ENCODE data around the gene PHKA2.
"Not testable (repeated sequence)": the region's sequence is repeated elsewhere in the genome, so short reads cannot be mapped to it uniquely, and the experiment has no call there.

The PHKA2 gene, protein sequence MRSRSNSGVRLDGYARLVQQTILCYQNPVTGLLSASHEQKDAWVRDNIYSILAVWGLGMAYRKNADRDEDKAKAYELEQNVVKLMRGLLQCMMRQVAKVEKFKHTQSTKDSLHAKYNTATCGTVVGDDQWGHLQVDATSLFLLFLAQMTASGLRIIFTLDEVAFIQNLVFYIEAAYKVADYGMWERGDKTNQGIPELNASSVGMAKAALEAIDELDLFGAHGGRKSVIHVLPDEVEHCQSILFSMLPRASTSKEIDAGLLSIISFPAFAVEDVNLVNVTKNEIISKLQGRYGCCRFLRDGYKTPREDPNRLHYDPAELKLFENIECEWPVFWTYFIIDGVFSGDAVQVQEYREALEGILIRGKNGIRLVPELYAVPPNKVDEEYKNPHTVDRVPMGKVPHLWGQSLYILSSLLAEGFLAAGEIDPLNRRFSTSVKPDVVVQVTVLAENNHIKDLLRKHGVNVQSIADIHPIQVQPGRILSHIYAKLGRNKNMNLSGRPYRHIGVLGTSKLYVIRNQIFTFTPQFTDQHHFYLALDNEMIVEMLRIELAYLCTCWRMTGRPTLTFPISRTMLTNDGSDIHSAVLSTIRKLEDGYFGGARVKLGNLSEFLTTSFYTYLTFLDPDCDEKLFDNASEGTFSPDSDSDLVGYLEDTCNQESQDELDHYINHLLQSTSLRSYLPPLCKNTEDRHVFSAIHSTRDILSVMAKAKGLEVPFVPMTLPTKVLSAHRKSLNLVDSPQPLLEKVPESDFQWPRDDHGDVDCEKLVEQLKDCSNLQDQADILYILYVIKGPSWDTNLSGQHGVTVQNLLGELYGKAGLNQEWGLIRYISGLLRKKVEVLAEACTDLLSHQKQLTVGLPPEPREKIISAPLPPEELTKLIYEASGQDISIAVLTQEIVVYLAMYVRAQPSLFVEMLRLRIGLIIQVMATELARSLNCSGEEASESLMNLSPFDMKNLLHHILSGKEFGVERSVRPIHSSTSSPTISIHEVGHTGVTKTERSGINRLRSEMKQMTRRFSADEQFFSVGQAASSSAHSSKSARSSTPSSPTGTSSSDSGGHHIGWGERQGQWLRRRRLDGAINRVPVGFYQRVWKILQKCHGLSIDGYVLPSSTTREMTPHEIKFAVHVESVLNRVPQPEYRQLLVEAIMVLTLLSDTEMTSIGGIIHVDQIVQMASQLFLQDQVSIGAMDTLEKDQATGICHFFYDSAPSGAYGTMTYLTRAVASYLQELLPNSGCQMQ

DNA sequence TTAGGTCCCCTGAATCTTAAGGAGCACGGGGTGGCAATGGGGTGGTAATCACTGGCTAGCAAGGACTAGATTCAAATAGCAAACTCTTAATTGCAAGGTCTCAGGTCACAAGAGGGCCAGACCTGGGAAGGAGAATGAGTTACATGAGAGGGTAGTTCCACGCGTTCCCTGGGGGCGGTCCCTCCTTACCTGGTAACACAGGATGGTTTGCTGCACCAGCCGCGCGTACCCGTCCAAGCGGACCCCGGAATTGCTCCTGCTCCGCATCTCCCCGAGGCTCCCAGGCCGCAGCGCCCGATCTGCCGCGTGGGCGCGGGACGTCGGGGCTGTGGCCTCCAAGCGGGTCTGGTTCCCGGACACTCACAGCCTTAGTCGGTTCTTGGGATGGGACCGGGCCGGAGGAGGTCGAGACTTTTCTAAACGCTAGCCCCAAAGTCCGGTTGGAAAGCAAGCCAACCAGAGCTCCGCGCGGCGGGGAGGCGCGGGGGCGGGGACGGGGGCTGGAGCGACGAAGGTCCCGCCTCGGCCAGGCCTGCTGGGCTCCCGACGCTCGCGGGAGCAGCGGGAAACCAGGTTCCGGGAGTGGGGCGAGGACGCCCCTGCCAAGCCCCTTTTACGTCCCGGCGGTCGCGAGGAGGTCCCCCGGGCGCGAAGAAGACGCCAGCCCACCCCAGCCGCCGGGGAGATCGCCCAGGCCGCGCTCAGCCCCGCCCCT lies at the start of gene PHKA2:
Gene PHKA2 (minus strand): TSS at position 449 of the 715 bp plus-strand sequence. CDS start 182 bp downstream, at position 267.
- peaks cover 4% of the 10 kb centered on the region for H3K4me1 ChIP-seq (ENCODE audit: insufficient read depth, low read length)
- H3K4me3 ChIP-seq (ENCODE audit: low read length), result peak within 1 kb of the TSS; percentile 83
- peak within 1 kb of the TSS; percentile 80 for H3K9ac ChIP-seq (ENCODE audit: low read depth, low read length)
- no peak within 1 kb of the TSS for H3K27ac ChIP-seq (ENCODE audit: low read length)
- H3K36me3 ChIP-seq (ENCODE audit: insufficient read depth, low read depth, low read length), result no peaks in the 10 kb centered on the region
- no peaks in the 10 kb centered on the region for H3K9me3 ChIP-seq (ENCODE audit: insufficient read depth, low read depth, low read length)
- H3K27me3 ChIP-seq (ENCODE audit: insufficient read depth, low read length), result no peaks in the 10 kb centered on the region

DNA sequence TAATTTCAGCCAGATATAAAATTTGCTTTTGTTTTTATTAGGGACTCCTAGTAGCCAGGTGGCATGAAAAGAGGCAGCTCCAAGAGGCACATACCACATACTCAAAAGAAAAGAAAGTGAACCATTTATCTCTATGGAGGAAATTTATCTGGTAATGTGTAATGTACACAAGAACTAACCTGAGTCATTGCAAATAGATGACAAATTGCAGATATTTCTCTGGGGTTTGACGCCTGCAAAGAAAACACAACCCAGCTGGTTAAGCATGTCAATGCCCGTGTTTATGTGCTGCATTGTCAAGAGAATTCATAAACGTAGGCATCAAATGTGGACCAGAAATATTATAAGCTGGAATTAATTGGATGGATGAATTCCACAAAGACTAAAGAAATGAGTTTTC lies 46.9 kb upstream of the PHKA2 start:
- no peak overlapping the region for H3K4me3 ChIP-seq (ENCODE audit: low read length)
- no peak overlapping the region for H3K9ac ChIP-seq (ENCODE audit: low read depth, low read length)
- H3K27ac ChIP-seq (ENCODE audit: low read length), result no peak overlapping the region
- H3K27me3 ChIP-seq (ENCODE audit: insufficient read depth, low read length), result no peaks in the 10 kb centered on the region
- no peaks in the 10 kb centered on the region for H3K4me1 ChIP-seq (ENCODE audit: insufficient read depth, low read length)
- H3K36me3 ChIP-seq (ENCODE audit: insufficient read depth, low read depth, low read length), result no peaks in the 10 kb centered on the region
- no peaks in the 10 kb centered on the region for H3K9me3 ChIP-seq (ENCODE audit: insufficient read depth, low read depth, low read length)

DNA sequence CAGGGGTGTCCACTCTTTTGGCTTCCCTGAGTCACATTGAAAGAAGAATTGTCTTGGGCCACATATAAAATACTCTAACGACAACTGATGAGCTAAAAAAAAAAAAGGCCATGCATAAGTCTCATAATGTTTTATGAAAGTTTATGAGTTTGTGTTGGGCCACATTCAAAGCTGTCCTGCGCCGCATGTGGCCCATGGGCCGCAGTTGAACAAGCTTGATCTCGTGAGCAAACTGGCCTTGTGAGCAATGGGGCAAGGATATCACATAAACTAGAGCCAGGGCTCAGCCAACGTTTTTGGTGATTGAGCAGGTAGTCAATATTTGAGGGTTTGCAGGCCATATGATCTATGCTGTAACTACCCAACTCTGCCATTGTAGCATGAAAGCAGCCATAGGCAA lies 44.6 kb upstream of the PHKA2 start:
- H3K36me3 ChIP-seq (ENCODE audit: insufficient read depth, low read depth, low read length), result no peaks in the 10 kb centered on the region
- H3K9me3 ChIP-seq (ENCODE audit: insufficient read depth, low read depth, low read length), result no peaks in the 10 kb centered on the region
- H3K9ac ChIP-seq (ENCODE audit: low read depth, low read length), result no peak overlapping the region
- H3K4me1 ChIP-seq (ENCODE audit: insufficient read depth, low read length), result no peaks in the 10 kb centered on the region
- H3K27ac ChIP-seq (ENCODE audit: low read length), result no peak overlapping the region
- no peaks in the 10 kb centered on the region for H3K27me3 ChIP-seq (ENCODE audit: insufficient read depth, low read length)
- H3K4me3 ChIP-seq (ENCODE audit: low read length), result no peak overlapping the region

DNA sequence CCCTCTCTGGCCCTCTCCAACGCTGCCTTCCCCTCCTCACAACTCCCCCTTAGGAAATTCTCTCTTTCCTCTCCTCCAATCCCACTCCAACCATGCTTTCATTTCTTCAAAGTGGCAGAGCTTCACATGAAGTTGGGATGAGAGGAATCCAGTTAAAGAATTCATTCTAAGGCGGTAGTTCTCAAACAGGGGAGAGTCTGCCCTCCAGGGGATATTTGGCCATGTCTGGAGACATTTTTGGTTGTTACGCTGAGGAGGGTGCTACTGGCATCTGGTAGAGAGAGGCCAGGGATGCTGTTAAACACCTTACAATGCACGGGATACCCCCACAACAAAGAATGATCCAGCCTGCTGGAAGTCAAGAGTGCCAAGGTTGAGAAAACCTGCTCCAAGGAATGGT lies 40.5 kb upstream of the PHKA2 start:
- H3K36me3 ChIP-seq (ENCODE audit: insufficient read depth, low read depth, low read length), result no peaks in the 10 kb centered on the region
- H3K27me3 ChIP-seq (ENCODE audit: insufficient read depth, low read length), result no peaks in the 10 kb centered on the region
- no peak overlapping the region for H3K9ac ChIP-seq (ENCODE audit: low read depth, low read length)
- H3K4me1 ChIP-seq (ENCODE audit: insufficient read depth, low read length), result no peaks in the 10 kb centered on the region
- H3K4me3 ChIP-seq (ENCODE audit: low read length), result no peak overlapping the region
- no peaks in the 10 kb centered on the region for H3K9me3 ChIP-seq (ENCODE audit: insufficient read depth, low read depth, low read length)
- H3K27ac ChIP-seq (ENCODE audit: low read length), result no peak overlapping the region

DNA sequence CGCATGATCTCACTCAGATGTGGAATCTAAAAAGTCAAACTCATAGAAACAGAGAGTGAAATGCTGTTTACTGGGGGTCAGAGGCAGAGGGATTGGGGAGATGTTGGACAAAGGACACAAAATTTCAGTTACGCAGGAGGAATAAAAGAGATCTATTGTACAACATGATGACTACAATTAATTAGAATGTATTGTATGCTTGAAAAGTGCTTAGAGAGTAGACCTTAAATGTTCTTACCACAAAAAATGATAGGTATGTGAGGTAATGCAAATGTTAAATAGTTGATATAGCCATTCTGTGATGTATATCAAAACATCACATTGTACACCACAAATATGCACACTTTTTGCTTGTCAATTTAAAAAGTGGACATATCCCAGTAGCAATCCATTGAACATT lies 36.1 kb upstream of the PHKA2 start:
- H3K9me3 ChIP-seq (ENCODE audit: insufficient read depth, low read depth, low read length), result no peaks in the 10 kb centered on the region
- no peaks in the 10 kb centered on the region for H3K27me3 ChIP-seq (ENCODE audit: insufficient read depth, low read length)
- H3K4me3 ChIP-seq (ENCODE audit: low read length), result no peak overlapping the region
- no peaks in the 10 kb centered on the region for H3K36me3 ChIP-seq (ENCODE audit: insufficient read depth, low read depth, low read length)
- no peak overlapping the region for H3K27ac ChIP-seq (ENCODE audit: low read length)
- no peak overlapping the region for H3K9ac ChIP-seq (ENCODE audit: low read depth, low read length)
- H3K4me1 ChIP-seq (ENCODE audit: insufficient read depth, low read length), result no peaks in the 10 kb centered on the region

DNA sequence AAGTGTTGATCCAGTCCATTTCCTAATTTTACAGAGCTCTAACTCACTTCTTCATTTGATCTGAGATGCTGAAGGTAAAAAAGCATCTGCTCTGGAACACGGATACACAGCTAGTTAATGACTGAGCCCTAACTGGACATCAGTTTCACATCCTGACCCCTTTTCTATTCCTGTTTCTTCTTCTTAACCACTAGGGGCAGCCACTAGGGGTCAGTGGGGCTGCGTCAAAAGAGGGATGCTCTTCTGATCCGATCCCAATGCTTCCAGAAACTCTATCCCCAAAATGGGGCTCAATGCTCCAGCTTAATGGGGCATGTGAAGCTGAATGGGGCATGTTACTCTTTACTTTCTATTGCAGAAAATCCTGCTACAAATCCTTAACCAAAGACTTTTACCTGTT lies 33.4 kb upstream of the PHKA2 start:
- H3K36me3 ChIP-seq (ENCODE audit: insufficient read depth, low read depth, low read length), result no peaks in the 10 kb centered on the region
- no peaks in the 10 kb centered on the region for H3K27me3 ChIP-seq (ENCODE audit: insufficient read depth, low read length)
- H3K9me3 ChIP-seq (ENCODE audit: insufficient read depth, low read depth, low read length), result no peaks in the 10 kb centered on the region
- no peak overlapping the region for H3K4me3 ChIP-seq (ENCODE audit: low read length)
- no peak overlapping the region for H3K9ac ChIP-seq (ENCODE audit: low read depth, low read length)
- H3K27ac ChIP-seq (ENCODE audit: low read length), result no peak overlapping the region
- no peaks in the 10 kb centered on the region for H3K4me1 ChIP-seq (ENCODE audit: insufficient read depth, low read length)

DNA sequence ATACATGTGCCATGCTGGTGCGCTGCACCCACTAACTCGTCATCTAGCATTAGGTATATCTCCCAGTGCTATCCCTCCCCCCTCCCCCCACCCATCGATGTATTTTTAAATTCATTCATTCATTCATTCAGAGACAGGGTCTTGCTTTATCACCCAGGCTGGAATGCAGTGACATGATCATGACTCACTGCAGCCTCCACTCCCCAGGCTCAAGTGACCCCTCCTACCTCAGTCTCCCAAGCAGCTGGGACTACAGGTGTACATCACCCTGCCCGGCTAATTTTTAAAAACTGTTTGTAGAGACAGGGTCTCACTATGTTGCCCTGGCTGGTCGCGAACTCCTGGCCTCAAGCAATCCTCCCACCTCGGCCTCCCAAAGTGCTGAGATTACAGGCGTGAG lies 32.7 kb upstream of the PHKA2 start:
- not testable (repeated sequence) for H3K4me3 ChIP-seq (ENCODE audit: low read length); H3K27ac ChIP-seq (ENCODE audit: low read length); H3K9me3 ChIP-seq (ENCODE audit: insufficient read depth, low read depth, low read length); H3K9ac ChIP-seq (ENCODE audit: low read depth, low read length); H3K36me3 ChIP-seq (ENCODE audit: insufficient read depth, low read depth, low read length); H3K4me1 ChIP-seq (ENCODE audit: insufficient read depth, low read length); H3K27me3 ChIP-seq (ENCODE audit: insufficient read depth, low read length)

DNA sequence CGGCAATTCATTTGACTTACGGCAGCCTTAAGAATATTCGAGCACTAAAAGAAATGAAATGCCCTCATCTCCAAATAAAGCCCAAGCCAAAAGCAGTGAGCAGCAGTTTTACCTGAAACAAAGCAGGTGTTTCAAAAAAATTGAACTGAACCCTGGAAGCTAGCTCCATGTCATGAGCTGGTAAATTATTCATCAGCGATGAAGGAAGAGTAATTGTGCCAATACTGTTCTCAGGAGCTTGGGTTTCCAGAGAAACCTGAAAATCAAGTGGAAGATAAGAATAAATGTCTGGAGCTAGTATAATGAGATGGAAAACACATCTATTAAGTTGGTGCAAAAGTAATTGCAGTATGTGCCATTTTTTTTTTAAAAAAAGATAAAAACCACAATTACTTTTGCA lies 24.0 kb upstream of the PHKA2 start:
- Histone ChIP-seq H3K9ac (ENCODE audit: low read depth, low read length) (no peak overlapping the region), H3K9me3 (ENCODE audit: insufficient read depth, low read depth, low read length) (no peaks in the 10 kb centered on the region), H3K27me3 (ENCODE audit: insufficient read depth, low read length) (no peaks in the 10 kb centered on the region), H3K4me1 (ENCODE audit: insufficient read depth, low read length) (no peaks in the 10 kb centered on the region), H3K4me3 (ENCODE audit: low read length) (no peak overlapping the region), H3K36me3 (ENCODE audit: insufficient read depth, low read depth, low read length) (no peaks in the 10 kb centered on the region; the same call in 1 of the 2 replicates), H3K27ac (ENCODE audit: low read length) (no peak overlapping the region)

DNA sequence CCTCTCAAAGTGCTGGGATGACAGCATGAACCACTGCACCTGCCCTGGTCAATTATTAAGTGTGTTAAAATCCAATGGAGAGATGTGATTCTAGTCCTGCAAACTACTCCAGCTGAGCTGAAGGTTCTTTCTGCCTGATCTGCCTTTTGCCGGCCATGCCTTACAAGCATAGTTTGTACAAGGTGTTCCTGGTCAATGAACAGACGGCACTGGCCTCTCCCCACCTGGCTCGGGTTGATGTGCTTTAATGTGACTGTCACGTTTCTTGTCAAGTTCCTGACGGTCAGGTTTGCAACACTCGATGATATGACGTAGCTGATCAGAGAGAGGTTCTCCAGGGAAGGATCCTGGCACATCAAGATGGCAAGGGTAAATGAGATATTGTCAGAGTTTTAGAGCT lies 23.1 kb upstream of the PHKA2 start:
- no peak overlapping the region for H3K4me3 ChIP-seq (ENCODE audit: low read length)
- no peaks in the 10 kb centered on the region; the same call in 1 of the 2 replicates for H3K36me3 ChIP-seq (ENCODE audit: insufficient read depth, low read depth, low read length)
- H3K9ac ChIP-seq (ENCODE audit: low read depth, low read length), result no peak overlapping the region
- H3K27ac ChIP-seq (ENCODE audit: low read length), result no peak overlapping the region
- H3K4me1 ChIP-seq (ENCODE audit: insufficient read depth, low read length), result no peaks in the 10 kb centered on the region
- H3K9me3 ChIP-seq (ENCODE audit: insufficient read depth, low read depth, low read length), result no peaks in the 10 kb centered on the region
- H3K27me3 ChIP-seq (ENCODE audit: insufficient read depth, low read length), result no peaks in the 10 kb centered on the region

DNA sequence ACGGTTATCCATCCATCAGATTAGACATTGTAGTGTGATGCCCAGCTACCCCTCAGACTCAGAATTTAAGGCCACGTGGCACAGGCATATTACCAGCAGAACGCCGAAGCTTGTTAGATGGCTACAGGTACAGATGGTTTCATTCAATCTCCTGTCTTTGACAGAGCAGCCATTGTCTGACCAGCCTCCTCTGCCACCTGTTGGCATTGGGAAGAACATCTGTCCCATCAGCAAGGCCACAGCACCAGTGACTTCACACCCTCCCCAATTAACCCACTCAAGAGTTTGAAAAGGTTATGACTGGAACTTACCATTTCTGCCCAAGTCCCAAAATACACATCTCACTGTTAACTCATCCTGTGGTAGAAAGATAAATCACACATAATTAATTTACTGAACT lies 22.0 kb upstream of the PHKA2 start:
- Histone ChIP-seq H3K27ac (ENCODE audit: low read length) (no peak overlapping the region), H3K36me3 (ENCODE audit: insufficient read depth, low read depth, low read length) (no peaks in the 10 kb centered on the region; the same call in 1 of the 2 replicates)

DNA sequence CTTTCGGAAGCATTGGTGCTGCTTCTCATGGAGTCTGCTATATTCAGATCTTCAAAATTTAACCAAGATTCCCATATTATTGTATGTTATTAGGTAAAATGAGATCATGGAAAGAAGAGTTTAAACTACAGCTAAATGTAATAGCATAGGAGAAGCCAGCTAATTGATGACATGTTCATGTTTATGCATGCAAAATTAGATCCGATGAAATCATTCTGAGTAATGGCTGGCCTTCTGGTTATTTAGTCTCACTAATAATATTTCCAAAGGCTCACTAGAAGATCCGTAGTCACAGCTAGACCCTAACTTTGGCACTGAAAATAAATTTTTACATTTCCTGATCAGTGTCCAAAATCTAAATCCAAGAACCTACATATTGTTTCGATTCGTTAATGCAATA lies 19.8 kb upstream of the PHKA2 start:
- no peak overlapping the region for H3K27ac ChIP-seq (ENCODE audit: low read length)
- H3K4me1 ChIP-seq (ENCODE audit: insufficient read depth, low read length), result no peaks in the 10 kb centered on the region; the same call in 1 of the 2 replicates
- H3K4me3 ChIP-seq (ENCODE audit: low read length), result no peak overlapping the region
- no peaks in the 10 kb centered on the region for H3K9me3 ChIP-seq (ENCODE audit: insufficient read depth, low read depth, low read length)
- H3K36me3 ChIP-seq (ENCODE audit: insufficient read depth, low read depth, low read length), result no peaks in the 10 kb centered on the region; the same call in 1 of the 2 replicates
- no peaks in the 10 kb centered on the region for H3K27me3 ChIP-seq (ENCODE audit: insufficient read depth, low read length)
- H3K9ac ChIP-seq (ENCODE audit: low read depth, low read length), result no peak overlapping the region

More for the DNA sequence above, 22.0 kb upstream of the PHKA2 start:
- Histone ChIP-seq H3K9me3 (ENCODE audit: insufficient read depth, low read depth, low read length) (no peaks in the 10 kb centered on the region), H3K4me3 (ENCODE audit: low read length) (no peak overlapping the region), H3K4me1 (ENCODE audit: insufficient read depth, low read length) (no peaks in the 10 kb centered on the region), H3K27me3 (ENCODE audit: insufficient read depth, low read length) (no peaks in the 10 kb centered on the region), H3K9ac (ENCODE audit: low read depth, low read length) (no peak overlapping the region)

Data from iPS-20b (cell line).